ENCODE measurements around the gene MKNK1.

MKNK1 gene

GRCh38 chr1:46557403-46557802 lies 46.7 kb downstream of the MKNK1 start:
- DNase-seq: no peak

GRCh38 chr1:46556822-46557221 lies 47.2 kb downstream of the MKNK1 start:
- no peak for DNase-seq

- no peak for DNase-seq
Observed at GRCh38 chr1:46555826-46556619, 48.0 kb downstream of the MKNK1 start.

GRCh38 chr1:46554597-46555381 lies 49.3 kb downstream of the MKNK1 start:
- no peak for DNase-seq

- DNase-seq: no peak
Observed at GRCh38 chr1:46554236-46554596, 49.9 kb downstream of the MKNK1 start.

GRCh38 chr1:46553506-46553905 lies 50.6 kb downstream of the MKNK1 start:
- DNase-seq: no peak

- no peak for DNase-seq
Observed at GRCh38 chr1:46552357-46553237, 51.5 kb downstream of the MKNK1 start.

GRCh38 chr1:46551597-46552095 lies 52.4 kb downstream of the MKNK1 start, which contains the start of gene KNCN:
Gene KNCN (minus strand): TSS chr1:46551647. CDS start chr1:46551215, 432 bp downstream.
- no peak for DNase-seq

- no peak for DNase-seq
Observed at GRCh38 chr1:46550751-46551231, 53.3 kb downstream of the MKNK1 start.

- no peak for DNase-seq
Observed at GRCh38 chr1:46549697-46550681, 54.1 kb downstream of the MKNK1 start.

- DNase-seq: no peak
Observed at GRCh38 chr1:46547481-46548383, 56.3 kb downstream of the MKNK1 start.

GRCh38 chr1:46546210-46546609 lies 57.9 kb downstream of the MKNK1 start:
- no peak for DNase-seq

- no peak for DNase-seq
Observed at GRCh38 chr1:46545784-46546183, 58.3 kb downstream of the MKNK1 start.

- DNase-seq: no peak
Observed at GRCh38 chr1:46544561-46545240, 59.4 kb downstream of the MKNK1 start.

GRCh38 chr1:46543761-46544560 lies 60.1 kb downstream of the MKNK1 start:
- DNase-seq: no peak

GRCh38 chr1:46543382-46543760 lies 60.7 kb downstream of the MKNK1 start:
- DNase-seq: no peak

GRCh38 chr1:46539972-46540371 lies 64.1 kb downstream of the MKNK1 start:
- DNase-seq: no peak

GRCh38 chr1:46538147-46538546 lies 65.9 kb downstream of the MKNK1 start:
- no peak for DNase-seq

- DNase-seq: no peak
Observed at GRCh38 chr1:46537651-46538050, 66.4 kb downstream of the MKNK1 start.
